MCF 10A (cell line): Measurements from ENCODE around the gene GOSR1. TPM values are rescaled to one million over a fixed set of nuclear protein-coding genes. Genes with fewer than 3 reads are reported as not detected.
"Not testable (repeated sequence)": the region's sequence is repeated elsewhere in the genome, so short reads cannot be mapped to it uniquely, and the experiment has no call there.

ENCODE experiments used
- BruUV-seq: library from RNA; stranded (reverse); fragments of 400-500 nt; replicated peaks from 2 replicates; lab custom pipeline; 2021; lab: Mats Ljungman, UMichigan
- CTCF ChIA-PET: fragments of 300-600 bp; sonication (Branson Sonifier 250); formaldehyde crosslinking; extraction: SDS; loops from one replicate; lab custom pipeline; 2021; ENCODE audit warnings: antibody characterized with exemption, inconsistent platforms; lab: Yijun Ruan, JAX
- POLR2A ChIA-PET: fragments of 300-600, 350-650 bp; sonication (Branson Sonifier 250); formaldehyde crosslinking; extraction: SDS; loops from one replicate; lab custom pipeline; 2020; ENCODE audit warnings: antibody characterized with exemption, inconsistent platforms; lab: Yijun Ruan, JAX
- DNase-seq: peaks from one replicate; pipeline ENCODE4 v3.0.0-alpha.2; 2018; ENCODE audit not compliant: unreplicated experiment
- H3K27ac Mint-ChIP-seq: one replicate; pipeline ENCODE4 v1.8.0; 2022; ENCODE audit warnings: mild to moderate bottlenecking, low read depth, mixed read lengths; ENCODE audit not compliant: unreplicated experiment
- H3K27me3 Mint-ChIP-seq: one replicate; pipeline ENCODE4 v1.8.0; 2022; ENCODE audit warnings: mixed read lengths; ENCODE audit not compliant: insufficient read depth, unreplicated experiment
- H3K36me3 Mint-ChIP-seq: one replicate; pipeline ENCODE4 v1.8.0; 2022; ENCODE audit warnings: mild to moderate bottlenecking, moderate library complexity, mixed read lengths; ENCODE audit not compliant: insufficient read depth, unreplicated experiment
- H3K4me1 Mint-ChIP-seq: one replicate; pipeline ENCODE4 v1.8.0; 2022; ENCODE audit warnings: mixed read lengths; ENCODE audit not compliant: insufficient read depth, unreplicated experiment
- H3K4me3 Mint-ChIP-seq: one replicate; pipeline ENCODE4 v1.8.0; 2022; ENCODE audit warnings: mild to moderate bottlenecking, moderate library complexity, mixed read lengths; ENCODE audit not compliant: unreplicated experiment
- H3K9me3 Mint-ChIP-seq: one replicate; pipeline ENCODE4 v1.8.0; 2022; ENCODE audit warnings: mixed read lengths; ENCODE audit not compliant: unreplicated experiment
- intact Hi-C: fragments of 100-400 bp; cut with micrococcal nuclease; formaldehyde crosslinking; loops from 2 replicates; pipeline ENCODE4 v1.14.1; 2022
- total RNA-seq: library from RNA; stranded (reverse); gene quantifications from 2 replicates; pipeline ENCODE4 v1.2.3, GENCODE V29; 2022
- TF ChIP-seq, protein P1 (sequence below): fragments of 200-600 bp; IDR thresholded peaks from one replicate; pipeline ENCODE4 v1.8.0; 2022; ENCODE audit warnings: antibody characterized with exemption, mild to moderate bottlenecking; ENCODE audit not compliant: unreplicated experiment

GOSR1 gene
- total RNA-seq, 1 experiment from 2014 or later = 57.6 TPM

GRCh38 chr17:30541802-30542201 is 64.6 kb downstream of the GOSR1 start:
- Mint-ChIP-seq H3K27ac (no peak overlapping the region), H3K4me3 (no peak overlapping the region), H3K27me3 (peaks cover 17% of the 10 kb centered on the region), H3K9me3 (no peaks in the 10 kb centered on the region), H3K36me3 (no peaks in the 10 kb centered on the region), H3K4me1 (no peaks in the 10 kb centered on the region)
- intact Hi-C loops = no loop called here
- CTCF ChIA-PET = interaction anchor here (0.6 kb wide), 1 partner anchor 61 kb away, joined by 3 read pairs; no protein-coding TSS in a partner anchor
- DNase-seq = no peak
- TF ChIP-seq, protein P1, sequence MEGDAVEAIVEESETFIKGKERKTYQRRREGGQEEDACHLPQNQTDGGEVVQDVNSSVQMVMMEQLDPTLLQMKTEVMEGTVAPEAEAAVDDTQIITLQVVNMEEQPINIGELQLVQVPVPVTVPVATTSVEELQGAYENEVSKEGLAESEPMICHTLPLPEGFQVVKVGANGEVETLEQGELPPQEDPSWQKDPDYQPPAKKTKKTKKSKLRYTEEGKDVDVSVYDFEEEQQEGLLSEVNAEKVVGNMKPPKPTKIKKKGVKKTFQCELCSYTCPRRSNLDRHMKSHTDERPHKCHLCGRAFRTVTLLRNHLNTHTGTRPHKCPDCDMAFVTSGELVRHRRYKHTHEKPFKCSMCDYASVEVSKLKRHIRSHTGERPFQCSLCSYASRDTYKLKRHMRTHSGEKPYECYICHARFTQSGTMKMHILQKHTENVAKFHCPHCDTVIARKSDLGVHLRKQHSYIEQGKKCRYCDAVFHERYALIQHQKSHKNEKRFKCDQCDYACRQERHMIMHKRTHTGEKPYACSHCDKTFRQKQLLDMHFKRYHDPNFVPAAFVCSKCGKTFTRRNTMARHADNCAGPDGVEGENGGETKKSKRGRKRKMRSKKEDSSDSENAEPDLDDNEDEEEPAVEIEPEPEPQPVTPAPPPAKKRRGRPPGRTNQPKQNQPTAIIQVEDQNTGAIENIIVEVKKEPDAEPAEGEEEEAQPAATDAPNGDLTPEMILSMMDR = no peak
- POLR2A ChIA-PET = no interaction called here
- no TSS peak for BruUV-seq

DNA sequence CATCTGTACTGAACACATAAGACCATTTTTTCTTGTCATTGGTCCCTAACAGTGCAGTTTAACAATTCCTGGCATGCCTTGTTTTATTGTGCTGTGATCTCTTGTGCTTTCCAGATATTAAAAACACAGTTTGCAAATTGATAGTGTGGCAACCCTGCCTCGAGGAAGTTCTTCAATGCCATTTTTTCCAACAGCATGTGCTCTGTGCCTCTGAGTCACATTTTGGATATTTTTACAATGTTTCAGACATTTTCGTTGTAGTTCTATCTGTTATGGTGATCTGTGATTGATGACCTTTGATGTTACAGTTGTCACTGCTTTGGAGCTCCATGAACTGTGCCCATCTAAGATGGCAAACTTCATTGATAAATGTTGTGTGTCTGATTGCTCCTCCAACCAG is 66.2 kb downstream of the GOSR1 start:
- CTCF ChIA-PET = no interaction called here
- BruUV-seq = no TSS peak
- Mint-ChIP-seq H3K4me3 (no peak overlapping the region), H3K4me1 (no peaks in the 10 kb centered on the region), H3K36me3 (no peaks in the 10 kb centered on the region), H3K27ac (no peak overlapping the region), H3K27me3 (peaks cover 17% of the 10 kb centered on the region), H3K9me3 (no peaks in the 10 kb centered on the region)
- TF ChIP-seq, protein P1 = no peak
- POLR2A ChIA-PET = interaction anchor here (0.6 kb wide), 1 partner anchor 28 kb away, joined by 3 read pairs; no protein-coding TSS in a partner anchor
- DNase-seq = no peak
- intact Hi-C loops = no loop called here

DNA sequence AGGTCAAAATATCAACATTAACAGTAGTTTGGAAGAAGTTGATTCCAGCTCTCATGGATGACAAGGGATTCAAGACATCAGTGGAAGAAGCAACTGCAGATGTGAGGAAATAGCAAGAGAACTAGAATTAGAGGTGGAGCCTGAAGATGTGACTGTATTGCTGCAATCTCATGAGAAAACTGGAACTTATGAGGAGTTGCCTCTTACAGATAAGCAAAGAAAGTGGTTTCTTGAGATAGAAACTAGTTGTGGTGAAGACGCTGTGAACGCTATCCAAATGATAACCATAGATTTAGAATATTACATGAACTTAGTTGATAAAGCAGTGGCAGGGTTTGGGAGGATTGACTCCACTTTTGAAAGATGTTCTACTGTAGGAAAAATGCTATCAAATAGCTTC is 67.8 kb downstream of the GOSR1 start:
- no peak overlapping the region for H3K27ac Mint-ChIP-seq
- DNase-seq = no peak
- no peak overlapping the region for H3K4me3 Mint-ChIP-seq
- intact Hi-C loops = no loop called here
- H3K4me1 Mint-ChIP-seq = no peaks in the 10 kb centered on the region
- H3K9me3 Mint-ChIP-seq = no peaks in the 10 kb centered on the region
- POLR2A ChIA-PET = no interaction called here
- CTCF ChIA-PET = no interaction called here
- TF ChIP-seq, protein P1 = no peak
- BruUV-seq = no TSS peak
- H3K27me3 Mint-ChIP-seq = peaks cover 17% of the 10 kb centered on the region
- no peaks in the 10 kb centered on the region for H3K36me3 Mint-ChIP-seq

DNA sequence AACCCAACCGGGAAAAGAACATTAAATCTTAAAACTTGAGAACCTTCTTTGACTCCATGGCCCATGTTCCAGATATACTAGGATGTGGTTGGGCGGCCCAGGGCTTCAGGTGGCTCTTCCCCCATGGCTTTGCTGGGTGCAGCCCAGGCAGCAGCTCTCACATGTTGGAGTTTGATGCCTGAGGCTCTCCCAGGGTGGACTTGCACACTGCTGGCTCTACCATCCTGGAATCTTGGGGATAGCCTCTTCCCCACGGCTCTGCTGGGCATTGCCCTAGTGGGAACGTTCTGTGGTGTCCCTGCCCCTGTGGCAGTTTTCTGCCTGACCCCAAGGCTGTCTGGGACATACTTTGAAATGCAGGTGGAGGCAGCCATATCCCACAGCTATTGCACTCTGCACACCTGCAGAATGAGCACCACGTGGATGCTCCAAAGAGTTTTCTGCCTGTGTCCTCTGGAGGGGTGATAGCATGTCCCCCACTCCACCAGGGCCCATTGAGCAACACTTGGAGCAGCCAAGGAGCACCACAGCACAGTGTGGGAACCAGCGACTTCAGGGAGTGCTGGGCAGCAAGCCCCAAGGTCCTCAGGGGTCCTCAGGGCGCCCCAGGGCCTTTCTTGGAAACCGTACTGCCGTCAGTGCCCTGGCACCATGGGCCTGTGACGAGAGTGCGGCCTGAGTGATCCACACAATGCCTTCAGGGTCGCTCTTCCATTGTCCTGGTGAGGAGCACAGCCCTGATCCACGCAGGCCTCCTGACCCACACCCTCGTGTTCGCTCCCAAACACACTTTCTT is 70.8 kb downstream of the GOSR1 start:
- ChIA-PET POLR2A (no interaction called here), CTCF (no interaction called here)
- Mint-ChIP-seq H3K4me3 (no peak overlapping the region), H3K27me3 (no peaks in the 10 kb centered on the region), H3K4me1 (peaks cover 7% of the 10 kb centered on the region), H3K36me3 (no peaks in the 10 kb centered on the region), H3K9me3 (no peaks in the 10 kb centered on the region), H3K27ac (no peak overlapping the region)
- no peak for DNase-seq
- no TSS peak for BruUV-seq
- intact Hi-C loops = no loop called here
- TF ChIP-seq, protein P1 = no peak

- H3K9me3 Mint-ChIP-seq, BruUV-seq, H3K27me3 Mint-ChIP-seq, intact Hi-C loops, POLR2A ChIA-PET, CTCF ChIA-PET, DNase-seq, H3K36me3 Mint-ChIP-seq, H3K27ac Mint-ChIP-seq, H3K4me1 Mint-ChIP-seq, H3K4me3 Mint-ChIP-seq: not testable (repeated sequence)
Observed at GRCh38 chr17:30549181-30549580, 72.0 kb downstream of the GOSR1 start.
